GM23338 (cell line): Measurements from ENCODE around the gene RIPOR3. TPM values are rescaled to one million over a fixed set of nuclear protein-coding genes. Genes with fewer than 3 reads are reported as not detected.

Source experiments
- ATAC-seq: fragments of 200-7000 bp; cut with Tn5 transposase; 3 replicates; pipeline ENCODE4 v1.9.1; 2020
- DNase-seq: peaks from one replicate; pipeline ENCODE4 v3.0.0-alpha.2; 2015; ENCODE audit warnings: low spot score
- H2AFZ ChIP-seq: fragments of 200-600 bp; sonication (generic); 2 replicates; pipeline ENCODE4 v1.8.0; 2016; ENCODE audit warnings: antibody characterized with exemption, mild to moderate bottlenecking, moderate library complexity
- H3F3A ChIP-seq: fragments of 200-600 bp; sonication (generic); replicated peaks from 2 replicates; pipeline ENCODE4 v1.8.0; 2017; ENCODE audit warnings: antibody characterized with exemption, mixed run types, low read depth
- H3K27ac ChIP-seq: fragments of 200-600 bp; sonication (generic); 2 replicates; pipeline ENCODE4 v1.6.1; 2016; ENCODE audit warnings: low read depth
- H3K27me3 ChIP-seq: fragments of 200-600 bp; sonication (generic); 2 replicates; pipeline ENCODE4 v1.8.0; 2016; ENCODE audit warnings: mild to moderate bottlenecking, mixed run types, moderate library complexity; ENCODE audit not compliant: insufficient read depth
- H3K36me3 ChIP-seq: fragments of 200-600 bp; sonication (generic); 2 replicates; pipeline ENCODE4 v1.8.0; 2016; ENCODE audit warnings: mild to moderate bottlenecking; ENCODE audit not compliant: insufficient read depth
- H3K4me1 ChIP-seq: fragments of 200-600 bp; sonication (generic); 2 replicates; pipeline ENCODE4 v1.8.0; 2016; ENCODE audit warnings: mild to moderate bottlenecking, moderate library complexity; ENCODE audit not compliant: insufficient read depth
- H3K4me2 ChIP-seq: fragments of 200-600 bp; sonication (generic); 2 replicates; pipeline ENCODE4 v1.7.1; 2017; ENCODE audit warnings: mixed run types
- H3K4me3 ChIP-seq: fragments of 200-600 bp; sonication (generic); 2 replicates; pipeline ENCODE4 v1.6.1; 2016; ENCODE audit warnings: mixed run types
- H3K79me2 ChIP-seq: fragments of 200-600 bp; sonication (generic); replicated peaks from 2 replicates; pipeline ENCODE4 v1.8.0; 2017; ENCODE audit warnings: mild to moderate bottlenecking; ENCODE audit not compliant: insufficient read depth
- H3K9me2 ChIP-seq: fragments of 200-600 bp; sonication (generic); 2 replicates; pipeline ENCODE4 v1.8.0; 2017; ENCODE audit not compliant: insufficient read depth
- H4K20me1 ChIP-seq: fragments of 200-600 bp; sonication (generic); replicated peaks from 2 replicates; pipeline ENCODE4 v1.8.0; 2017; ENCODE audit warnings: mild to moderate bottlenecking; ENCODE audit not compliant: insufficient read depth
- H3K27ac Mint-ChIP-seq: 2 replicates; pipeline ENCODE4 v1.8.0; 2020; ENCODE audit warnings: inconsistent platforms, mild to moderate bottlenecking, moderate library complexity, mixed read lengths
- H3K27me3 Mint-ChIP-seq: 3 replicates; pipeline ENCODE4 v1.8.0; 2022; ENCODE audit warnings: low read depth, mild to moderate bottlenecking, moderate library complexity, mixed read lengths, inconsistent platforms; ENCODE audit not compliant: insufficient read depth, poor library complexity
- H3K36me3 Mint-ChIP-seq: 3 replicates; pipeline ENCODE4 v1.8.0; 2021; ENCODE audit warnings: low read depth, mild to moderate bottlenecking, inconsistent platforms, moderate library complexity, mixed read lengths
- H3K4me1 Mint-ChIP-seq: 3 replicates; pipeline ENCODE4 v1.8.0; 2020; ENCODE audit warnings: mild to moderate bottlenecking, inconsistent platforms, mixed read lengths
- H3K4me3 Mint-ChIP-seq: 3 replicates; pipeline ENCODE4 v1.8.0; 2021; ENCODE audit warnings: moderate library complexity, mild to moderate bottlenecking, inconsistent platforms, mixed read lengths
- H3K9me3 Mint-ChIP-seq: 3 replicates; pipeline ENCODE4 v1.8.0; 2020; ENCODE audit warnings: moderate library complexity, mild to moderate bottlenecking, inconsistent platforms, mixed read lengths
- CTCF ChIP-seq, 2 experiments: fragments of 200-600 bp in 1 of 2; sonication (generic) in 1 of 2; conservative IDR thresholded peaks; 2 replicates each; pipeline versions ENCODE4 v1.5.1 to v1.6.1; 2016 to 2017; ENCODE audit warnings: antibody characterized with exemption in 2 of 2, low read depth in 2 of 2, mild to moderate bottlenecking in 2 of 2, moderate library complexity in 1 of 2
- ETS1 ChIP-seq: IDR thresholded peaks from 2 replicates; pipeline ENCODE4 v1.6.1; 2016; ENCODE audit warnings: antibody characterized with exemption
- EZH2phosphoT487 ChIP-seq: fragments of 200-600 bp; sonication (generic); IDR thresholded peaks from one replicate; pipeline ENCODE4 v1.8.1; 2018; ENCODE audit warnings: antibody characterized with exemption; ENCODE audit not compliant: unreplicated experiment
- NANOG ChIP-seq: IDR thresholded peaks from 2 replicates; pipeline ENCODE4 v1.6.1; 2016; ENCODE audit warnings: antibody characterized with exemption, borderline replicate concordance
- ZNF331 ChIP-seq: fragments of 250-450 bp; sonication (Bioruptor Pico); IDR thresholded peaks from 2 replicates; pipeline ENCODE4 v1.5.0; 2020; ENCODE audit warnings: low read depth, mild to moderate bottlenecking, moderate library complexity
- ZNF462 ChIP-seq: fragments of 250-450 bp; sonication (Bioruptor Pico); IDR thresholded peaks from 2 replicates; pipeline ENCODE4 v1.5.0; 2020; ENCODE audit warnings: mild to moderate bottlenecking, moderate library complexity
- polyA plus RNA-seq: library from polyadenylated mRNA; unstranded; fragments of >200 nt; fragmentation: Nextera tagmentation; extraction: Ambion mirVana; gene quantifications from 2 replicates; pipeline ENCODE4 v1.2.1, GENCODE V29; 2016
- total RNA-seq: library from RNA; depleted of rRNA; stranded (reverse); fragments of >200 nt; shearing (Covaris generic); gene quantifications from 2 replicates; pipeline ENCODE4 v1.2.3, GENCODE V29; 2014

RIPOR3 gene
- total and polyA plus RNA-seq, 2 experiments from 2014 or later = 4.9 to 6.3 TPM

- TF ChIP-seq ZNF462 = no peak
- no peak for TF ChIP-seq ETS1
- TF ChIP-seq CTCF (conservative IDR thresholded peaks at IDR 0.05; ENCODE audit: low read depth in 2 of 2) = no peak
Measured at GRCh38 chr20:50557549-50558134, 133.7 kb downstream of the RIPOR3 start (continued).

GRCh38 chr20:50555662-50556061 lies 135.7 kb downstream of the RIPOR3 start:
- Histone ChIP-seq H2AFZ (no peak overlapping the region), H3F3A (no peaks in the 10 kb centered on the region), H3K4me3 (no peak overlapping the region), H3K27ac (no peak overlapping the region), H3K4me2 (no peak overlapping the region), H3K79me2 (peaks cover 34% of the 10 kb centered on the region), H3K36me3 (no peaks in the 10 kb centered on the region), H3K9me2 (no peaks in the 10 kb centered on the region), H4K20me1 (peaks cover 7% of the 10 kb centered on the region; the same call in 1 of the 2 replicates), H3K4me1 (no peaks in the 10 kb centered on the region), H3K27me3 (no peaks in the 10 kb centered on the region)
- Mint-ChIP-seq H3K4me1 (no peaks in the 10 kb centered on the region), H3K4me3 (no peak overlapping the region), H3K9me3 (no peaks in the 10 kb centered on the region), H3K36me3 (no peaks in the 10 kb centered on the region), H3K27ac (no peak overlapping the region), H3K27me3 (no peaks in the 10 kb centered on the region)
- no peak for ATAC-seq
- no peak for DNase-seq
- no peak for TF ChIP-seq ETS1
- no peak for TF ChIP-seq ZNF331
- TF ChIP-seq EZH2phosphoT487 = no peak
- no peak for TF ChIP-seq NANOG
